GM11168 (cell line): ENCODE measurements around the gene LEMD1.

Experiments
- in situ Hi-C: fragments of 300-500 bp; cut with MboI; formaldehyde crosslinking; loops from one replicate; pipeline ENCODE4 v1.12.0; 2022; ENCODE audit warnings: low sequenced_read_pairs; ENCODE audit not compliant: unreplicated experiment

The LEMD1 gene

GRCh38 chr1:205421798-205422197 lies at the start of gene LEMD1:
Gene LEMD1 (minus strand): TSS chr1:205422056. CDS start chr1:205420536, 1,520 bp downstream.
- in situ Hi-C loops, result no loop called here

GRCh38 chr1:205470131-205470530 lies 48.3 kb upstream of the LEMD1 start:
- in situ Hi-C loops, result no loop called here

GRCh38 chr1:205466595-205467220 lies 44.9 kb upstream of the LEMD1 start:
- in situ Hi-C loops, result no loop called here

GRCh38 chr1:205465392-205465791 lies 43.5 kb upstream of the LEMD1 start:
- in situ Hi-C loops, result no loop called here

GRCh38 chr1:205458777-205459566 lies 37.1 kb upstream of the LEMD1 start:
- in situ Hi-C loops, result no loop called here

GRCh38 chr1:205456868-205457745 lies 35.3 kb upstream of the LEMD1 start:
- in situ Hi-C loops, result no loop called here

GRCh38 chr1:205456383-205456867 lies 34.6 kb upstream of the LEMD1 start:
- in situ Hi-C loops, result no loop called here

GRCh38 chr1:205455581-205456382 lies 33.9 kb upstream of the LEMD1 start, which contains the start of gene BLACAT1:
Gene BLACAT1 (minus strand): TSS chr1:205456045.
- in situ Hi-C loops, result no loop called here

GRCh38 chr1:205454903-205455335 lies 33.1 kb upstream of the LEMD1 start:
- in situ Hi-C loops, result no loop called here

- in situ Hi-C loops, result no loop called here
Observed at GRCh38 chr1:205453466-205453865, 31.6 kb upstream of the LEMD1 start.

- in situ Hi-C loops, result no loop called here
Observed at GRCh38 chr1:205452933-205453332, 31.1 kb upstream of the LEMD1 start.

- in situ Hi-C loops, result no loop called here
Observed at GRCh38 chr1:205452364-205452763, 30.5 kb upstream of the LEMD1 start.

GRCh38 chr1:205451759-205452164 lies 29.9 kb upstream of the LEMD1 start:
- in situ Hi-C loops, result no loop called here

- in situ Hi-C loops, result no loop called here
Observed at GRCh38 chr1:205451202-205451601, 29.3 kb upstream of the LEMD1 start.

GRCh38 chr1:205450448-205450847 lies 28.6 kb upstream of the LEMD1 start:
- in situ Hi-C loops, result no loop called here

GRCh38 chr1:205449750-205450443 lies 28.0 kb upstream of the LEMD1 start:
- in situ Hi-C loops, result no loop called here

GRCh38 chr1:205449254-205449749 lies 27.4 kb upstream of the LEMD1 start:
- in situ Hi-C loops, result no loop called here

- in situ Hi-C loops, result no loop called here
Observed at GRCh38 chr1:205448540-205449253, 26.8 kb upstream of the LEMD1 start.
